ENCODE data around the gene KIF1C.
"Not testable (repeated sequence)": the region's sequence is repeated elsewhere in the genome, so short reads cannot be mapped to it uniquely, and the experiment has no call there.

Gene KIF1C

GRCh38 chr17:5069724-5070123 is 72.0 kb downstream of the KIF1C start:
- CTCF ChIA-PET = no interaction called here
- H3K9me3 ChIP-seq (ENCODE audit: control extremely low read depth in 1 of 5, control insufficient read depth in 4 of 5, insufficient read depth in 2 of 5, low read depth in 1 of 5, low read length in 4 of 5) = no peaks in the 10 kb centered on the region
- no peaks in the 10 kb centered on the region for H3K36me3 ChIP-seq (ENCODE audit: control insufficient read depth in 4 of 4, insufficient read depth in 4 of 4, low read length in 3 of 4)
- peaks cover 0 to 2% (median 0%) of the 10 kb centered on the region in 5 experiments for H3K27me3 ChIP-seq (replicated peaks in 2 of 5; ENCODE audit: control insufficient read depth in 4 of 5, insufficient read depth in 5 of 5, low read length in 4 of 5)
- no peak overlapping the region for H3K4me3 ChIP-seq (ENCODE audit: control insufficient read depth in 1 of 7, extremely low read depth in 1 of 7, insufficient read depth in 4 of 7, low read depth in 2 of 7, low read length in 6 of 7)
- no peak overlapping the region for H3K27ac ChIP-seq (ENCODE audit: insufficient read depth in 1 of 2, low read depth in 1 of 2, low read length in 2 of 2, poor library complexity in 1 of 2, severe bottlenecking in 2 of 2)
- DNase-seq = no peak
- POLR2A ChIA-PET = no interaction called here
- 94% methylated on average over 4 of the region's 4 CpGs for WGBS (ENCODE audit: insufficient coverage)
- no peaks in the 10 kb centered on the region for H3K4me1 ChIP-seq (ENCODE audit: control extremely low read depth in 1 of 4, control insufficient read depth in 4 of 4, insufficient read depth in 4 of 4, low read length in 3 of 4)

- CTCF ChIA-PET = interaction anchor here (0.7 to 1.1 kb wide), 2 partner anchors 12 to 14 kb away, joined by 3 to 4 read pairs; no protein-coding TSS in a partner anchor
- Histone ChIP-seq H3K9me3 (ENCODE audit: control extremely low read depth in 1 of 5, control insufficient read depth in 4 of 5, insufficient read depth in 2 of 5, low read depth in 1 of 5, low read length in 4 of 5) (peaks cover 0 to 20% (median 3%) of the 10 kb centered on the region in 5 experiments), H3K4me1 (ENCODE audit: control extremely low read depth in 1 of 4, control insufficient read depth in 4 of 4, insufficient read depth in 4 of 4, low read length in 3 of 4) (peaks cover 0 to 19% (median 10%) of the 10 kb centered on the region in 4 experiments)
- H3K36me3 ChIP-seq (ENCODE audit: control insufficient read depth in 4 of 4, insufficient read depth in 4 of 4, low read length in 3 of 4); H3K4me3 ChIP-seq (ENCODE audit: control insufficient read depth in 1 of 7, extremely low read depth in 1 of 7, insufficient read depth in 4 of 7, low read depth in 2 of 7, low read length in 6 of 7); H3K27me3 ChIP-seq (replicated peaks in 2 of 5; ENCODE audit: control insufficient read depth in 4 of 5, insufficient read depth in 5 of 5, low read length in 4 of 5); POLR2A ChIA-PET; H3K27ac ChIP-seq (ENCODE audit: insufficient read depth in 1 of 2, low read depth in 1 of 2, low read length in 2 of 2, poor library complexity in 1 of 2, severe bottlenecking in 2 of 2); DNase-seq: not testable (repeated sequence)
- 95% methylated on average over 3 of the region's 5 CpGs for WGBS (ENCODE audit: insufficient coverage)
Observed at GRCh38 chr17:5075472-5075871, 77.7 kb downstream of the KIF1C start.

GRCh38 chr17:5077275-5077674 is 79.5 kb downstream of the KIF1C start:
- H3K4me3 ChIP-seq (ENCODE audit: control insufficient read depth in 1 of 7, extremely low read depth in 1 of 7, insufficient read depth in 4 of 7, low read depth in 2 of 7, low read length in 6 of 7) = peak overlapping the region in 1 of 7 experiments; percentile 88
- peaks cover 3 to 20% (median 6%) of the 10 kb centered on the region in 5 experiments for H3K9me3 ChIP-seq (ENCODE audit: control extremely low read depth in 1 of 5, control insufficient read depth in 4 of 5, insufficient read depth in 2 of 5, low read depth in 1 of 5, low read length in 4 of 5)
- DNase-seq; H3K27me3 ChIP-seq (replicated peaks in 2 of 5; ENCODE audit: control insufficient read depth in 4 of 5, insufficient read depth in 5 of 5, low read length in 4 of 5); POLR2A ChIA-PET; H3K27ac ChIP-seq (ENCODE audit: insufficient read depth in 1 of 2, low read depth in 1 of 2, low read length in 2 of 2, poor library complexity in 1 of 2, severe bottlenecking in 2 of 2): not testable (repeated sequence)
- WGBS (ENCODE audit: insufficient coverage) = 99% methylated on average over 23 of the region's 24 CpGs
- H3K36me3 ChIP-seq (ENCODE audit: control insufficient read depth in 4 of 4, insufficient read depth in 4 of 4, low read length in 3 of 4) = peaks cover 0 to 15% (median 4%) of the 10 kb centered on the region in 4 experiments
- peaks cover 0 to 19% (median 10%) of the 10 kb centered on the region in 4 experiments for H3K4me1 ChIP-seq (ENCODE audit: control extremely low read depth in 1 of 4, control insufficient read depth in 4 of 4, insufficient read depth in 4 of 4, low read length in 3 of 4)
- CTCF ChIA-PET = interaction anchor here (1.4 kb wide), 1 partner anchor 16 kb away, joined by 3 read pairs; no protein-coding TSS in a partner anchor

DNA sequence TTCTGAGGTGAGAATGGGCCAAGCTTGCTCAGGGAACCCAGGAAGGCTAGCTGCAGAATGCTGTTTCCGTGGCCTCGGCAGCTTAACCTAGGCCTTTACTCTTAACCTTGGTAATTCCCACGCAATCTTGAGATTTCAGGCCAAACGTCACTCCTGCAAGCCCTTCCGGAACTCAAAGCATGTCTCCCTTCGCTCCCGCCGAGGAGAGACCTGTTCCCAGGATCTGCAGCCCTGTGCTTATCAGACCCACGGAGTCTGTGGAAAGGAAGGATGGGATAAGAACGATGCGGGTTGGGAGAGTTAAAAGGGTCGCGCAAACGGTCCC is 80.0 kb downstream of the KIF1C start:
- DNase-seq = no peak
- 28% methylated on average over 14 of the region's 14 CpGs for WGBS (ENCODE audit: insufficient coverage)
- H3K27me3 ChIP-seq (replicated peaks in 2 of 5; ENCODE audit: control insufficient read depth in 4 of 5, insufficient read depth in 5 of 5, low read length in 4 of 5) = peaks cover 0 to 6% (median 0%) of the 10 kb centered on the region in 5 experiments
- H3K4me1 ChIP-seq (ENCODE audit: control extremely low read depth in 1 of 4, control insufficient read depth in 4 of 4, insufficient read depth in 4 of 4, low read length in 3 of 4) = peaks cover 0 to 19% (median 10%) of the 10 kb centered on the region in 4 experiments
- H3K4me3 ChIP-seq (ENCODE audit: control insufficient read depth in 1 of 7, extremely low read depth in 1 of 7, insufficient read depth in 4 of 7, low read depth in 2 of 7, low read length in 6 of 7) = peak overlapping the region; percentile 53 to 88 (median 77)
- H3K27ac ChIP-seq (ENCODE audit: insufficient read depth in 1 of 2, low read depth in 1 of 2, low read length in 2 of 2, poor library complexity in 1 of 2, severe bottlenecking in 2 of 2) = peak overlapping the region; percentile 54 to 86
- ChIA-PET CTCF (interaction anchor here (1.4 kb wide), 1 partner anchor 16 kb away, joined by 3 read pairs; no protein-coding TSS in a partner anchor), POLR2A (interaction anchor here (1.1 kb wide), 1 partner anchor 19 kb away, joined by 4 read pairs; no protein-coding TSS in a partner anchor)
- peaks cover 3 to 22% (median 10%) of the 10 kb centered on the region in 5 experiments for H3K9me3 ChIP-seq (ENCODE audit: control extremely low read depth in 1 of 5, control insufficient read depth in 4 of 5, insufficient read depth in 2 of 5, low read depth in 1 of 5, low read length in 4 of 5)
- peaks cover 0 to 19% (median 4%) of the 10 kb centered on the region in 4 experiments for H3K36me3 ChIP-seq (ENCODE audit: control insufficient read depth in 4 of 4, insufficient read depth in 4 of 4, low read length in 3 of 4)
